DMS114 treated with DMSO at 0.1 percent for 48 hours (cell line): ENCODE data around the gene GPC2.
A peak's percentile ranks its signal among the peaks of the same experiment; 100 is the strongest.
"Not testable (repeated sequence)": the region's sequence is repeated elsewhere in the genome, so short reads cannot be mapped to it uniquely, and the experiment has no call there.

Experiments
- DNase-seq: peaks from one replicate; lab custom pipeline; 2025; ENCODE audit not compliant: unreplicated experiment; lab: John Stamatoyannopoulos, UW

Gene GPC2

DNA sequence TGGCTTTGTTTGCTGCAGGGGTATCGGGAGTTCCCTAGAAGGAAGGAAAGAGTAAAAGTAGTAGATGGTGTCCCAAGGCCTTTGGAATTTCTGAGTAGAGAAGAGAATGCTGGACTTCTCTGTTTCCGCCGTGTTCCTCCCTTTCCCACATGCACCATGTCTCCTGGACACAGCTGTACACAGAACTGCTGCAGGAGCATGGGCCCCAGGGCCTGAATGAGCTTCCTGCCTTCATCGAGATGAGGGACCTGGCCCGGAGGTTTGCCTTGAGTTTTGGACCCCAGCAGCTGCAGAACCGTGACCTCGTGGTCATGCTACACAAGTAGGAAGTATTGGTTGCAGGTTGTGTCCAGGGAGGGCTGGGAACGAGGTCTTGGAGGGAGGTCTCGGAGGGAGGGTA lies 27.3 kb upstream of the GPC2 start:
- no peak for DNase-seq

DNA sequence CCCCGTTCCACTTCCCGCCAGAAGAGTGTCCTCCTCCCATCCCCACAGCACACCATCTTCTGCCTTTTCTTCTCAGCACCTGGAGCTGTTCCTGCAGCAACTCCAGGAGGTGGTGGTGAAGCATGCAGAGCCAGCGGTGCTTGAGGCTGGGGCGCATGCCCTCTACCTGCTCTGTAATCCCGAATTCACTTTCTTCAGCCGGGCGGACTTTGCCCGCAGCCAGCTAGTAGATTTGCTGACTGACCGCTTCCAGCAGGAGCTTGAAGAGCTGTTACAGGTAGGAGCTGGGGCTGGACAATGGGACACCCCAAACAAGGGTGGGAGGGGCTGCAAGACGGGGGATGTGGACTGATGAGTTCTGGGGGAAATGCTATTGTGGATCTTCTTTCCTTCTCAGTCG lies 23.5 kb upstream of the GPC2 start:
- DNase-seq, result no peak

DNA sequence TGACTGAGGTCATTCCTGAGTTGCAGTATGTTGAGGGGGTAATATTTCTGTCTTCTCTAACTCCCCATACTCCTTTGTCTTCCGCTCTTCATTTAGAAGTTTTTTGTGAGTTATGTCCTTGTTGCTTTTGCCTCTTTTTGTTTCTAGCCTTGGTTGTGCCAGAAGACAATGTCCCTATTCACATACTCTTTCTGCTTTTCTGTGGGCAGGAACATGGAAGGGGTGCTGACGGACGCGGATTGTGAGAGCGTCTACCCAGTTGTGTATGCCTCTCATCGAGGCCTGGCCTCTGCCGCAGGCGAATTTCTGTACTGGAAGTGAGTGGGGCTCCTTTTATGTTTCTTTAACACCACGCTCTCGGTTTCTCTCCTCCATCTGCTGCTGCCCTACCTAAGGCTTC lies 21.1 kb upstream of the GPC2 start:
- DNase-seq, result no peak

DNA sequence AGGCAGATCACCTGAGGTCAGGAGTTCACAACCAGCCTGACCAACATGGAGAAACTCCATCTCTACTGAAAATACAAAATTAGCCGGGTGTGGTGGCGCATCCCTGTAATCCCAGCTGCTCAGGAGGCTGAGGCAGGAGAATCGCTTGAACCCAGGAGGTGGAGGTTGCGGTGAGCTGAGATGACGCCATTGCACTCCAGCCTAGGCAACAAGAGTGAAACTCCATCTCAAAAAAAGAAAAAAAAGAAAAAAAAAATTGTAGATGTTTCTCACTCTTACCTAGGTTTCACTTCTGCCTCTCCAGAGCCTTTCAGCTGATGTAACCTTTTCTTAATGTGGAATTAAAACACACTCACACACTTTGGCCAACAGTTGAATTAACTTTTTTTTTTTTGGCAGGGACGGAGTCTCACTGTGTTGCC lies 18.7 kb upstream of the GPC2 start:
- not testable (repeated sequence) for DNase-seq

DNA sequence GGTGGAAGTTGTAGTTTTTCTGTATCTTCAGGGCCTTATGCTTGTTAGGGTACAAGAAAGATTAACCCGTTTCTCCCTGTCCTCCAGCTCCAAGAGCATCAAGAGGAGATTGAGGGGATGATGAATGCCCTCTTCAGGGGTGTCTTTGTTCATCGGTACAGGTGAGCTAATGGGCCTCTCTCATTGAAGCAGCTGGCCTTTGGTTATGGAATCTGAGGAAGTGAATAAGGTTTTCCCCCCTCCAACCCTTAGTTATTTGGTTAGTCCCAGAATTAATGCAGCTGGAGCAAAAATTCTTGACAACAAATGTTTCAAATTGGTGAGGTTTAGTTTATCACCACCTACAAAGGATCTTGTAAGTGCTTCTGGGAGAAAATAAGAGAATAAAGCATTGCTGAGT lies 18.0 kb upstream of the GPC2 start:
- no peak for DNase-seq

DNA sequence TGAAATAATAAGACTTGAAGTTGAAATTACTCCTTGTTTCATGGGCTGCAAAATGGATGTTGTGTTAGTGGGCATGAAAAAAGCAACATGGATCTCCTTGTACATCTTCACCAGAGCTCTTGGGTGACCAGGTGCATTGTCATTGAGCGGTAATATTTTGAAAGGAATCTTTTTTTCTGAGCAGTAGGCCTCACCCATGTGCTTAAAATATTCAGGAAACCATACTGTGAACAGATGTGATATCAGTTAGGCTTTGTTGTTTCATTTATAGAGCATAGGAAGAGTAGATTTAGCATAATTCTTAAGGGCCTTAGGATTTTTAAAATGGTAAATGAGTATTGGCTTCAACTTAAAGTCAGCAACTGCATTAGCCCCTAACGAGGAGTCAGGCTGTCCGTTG lies 15.8 kb upstream of the GPC2 start:
- no peak for DNase-seq

DNA sequence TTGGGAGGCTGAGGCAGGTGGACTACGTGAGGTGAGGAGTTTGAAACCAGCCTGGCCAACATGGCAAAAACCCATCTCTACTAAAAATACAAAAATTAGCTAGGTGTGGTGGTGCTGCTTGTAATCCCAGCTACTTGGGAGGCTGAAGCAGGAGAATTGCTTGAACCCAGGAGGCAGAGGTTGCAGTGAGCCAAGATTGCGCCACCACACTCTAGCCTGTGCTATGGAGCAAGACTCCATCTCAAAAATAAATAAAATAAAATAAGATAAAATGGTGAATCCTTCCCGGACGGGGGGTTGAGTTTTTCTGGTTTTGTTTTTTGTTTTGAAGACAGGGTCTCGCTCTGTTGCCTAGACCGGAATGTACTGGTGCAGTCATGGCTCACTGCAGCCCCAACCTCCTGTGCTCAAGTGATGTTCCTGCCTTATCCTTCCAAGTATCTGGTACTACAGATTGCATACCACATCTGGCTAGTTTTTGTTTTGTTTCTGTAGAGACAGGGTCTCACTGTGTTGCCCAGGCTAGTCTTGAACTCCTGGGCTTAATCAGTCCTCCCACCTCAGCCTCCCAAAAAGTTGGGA lies 15.2 kb upstream of the GPC2 start:
- DNase-seq, result not testable (repeated sequence)

DNA sequence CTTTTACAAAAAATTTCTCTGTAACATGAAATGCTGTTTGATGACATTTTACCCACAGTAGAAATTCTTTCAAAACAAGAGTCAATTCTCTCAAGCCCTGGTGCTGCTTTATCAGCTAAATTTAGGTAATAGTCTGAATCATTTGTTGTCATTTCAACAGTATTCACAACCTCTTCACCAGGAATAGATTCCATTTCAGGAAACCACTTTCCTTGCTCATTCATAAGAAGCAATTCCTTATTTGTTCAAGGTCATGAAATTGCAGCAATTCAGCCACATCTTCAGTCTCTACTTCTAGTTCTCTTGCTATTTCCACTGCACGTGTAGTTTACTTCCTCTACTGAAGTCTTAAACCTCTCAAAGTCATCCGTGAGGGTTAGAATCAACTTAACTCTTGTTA lies 14.6 kb upstream of the GPC2 start:
- no peak for DNase-seq

DNA sequence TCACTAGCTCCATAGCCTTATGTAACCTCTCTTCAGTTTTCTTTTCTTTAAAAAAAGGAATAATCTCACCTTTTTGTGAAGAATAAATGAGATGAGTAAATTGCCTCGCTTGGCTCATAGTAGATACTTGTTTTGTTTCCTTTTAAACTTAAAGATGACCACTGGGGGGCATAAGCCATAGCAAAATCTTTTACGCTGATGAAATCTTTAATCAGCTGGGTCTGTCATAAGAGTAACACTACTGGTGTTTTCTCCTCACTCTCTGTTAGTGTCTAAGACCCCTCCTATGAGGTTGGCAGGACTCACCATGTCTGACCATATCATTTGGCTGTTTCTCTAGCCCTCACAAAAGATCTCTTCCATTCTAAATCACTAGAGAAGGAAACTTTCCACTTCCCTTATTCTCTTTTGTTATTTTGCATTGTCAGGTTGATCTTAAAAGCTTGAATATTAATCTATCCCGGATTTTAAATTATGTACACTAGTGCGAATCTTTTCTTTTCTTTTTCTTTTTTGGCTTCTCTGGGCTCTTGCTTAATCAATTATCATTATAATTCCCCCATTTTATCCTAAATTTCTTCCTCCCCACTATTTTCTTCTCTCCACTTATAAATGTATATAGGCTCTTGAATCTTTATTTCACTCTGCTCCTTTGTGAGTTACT lies 13.0 kb upstream of the GPC2 start:
- DNase-seq, result peak; percentile 15

DNA sequence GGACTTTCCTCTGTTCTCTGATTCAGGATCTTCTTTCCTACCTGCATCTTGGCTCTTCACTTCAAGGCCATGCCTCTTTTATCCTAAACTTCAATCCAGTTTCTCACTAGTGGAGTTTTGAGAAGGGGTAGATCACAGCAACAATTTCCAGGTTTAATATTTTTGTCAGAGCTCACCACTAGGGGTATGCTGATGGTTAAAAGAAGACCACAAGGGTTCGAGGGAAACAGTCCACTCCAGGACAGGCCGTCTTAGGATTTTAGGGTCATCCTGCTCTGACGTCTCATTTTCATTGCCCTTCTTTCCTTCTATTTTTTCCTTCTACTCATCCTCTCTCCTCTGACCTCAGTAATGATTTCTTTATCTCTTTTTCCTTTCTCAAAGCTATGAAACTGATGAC lies 11.9 kb upstream of the GPC2 start:
- DNase-seq, result no peak

DNA sequence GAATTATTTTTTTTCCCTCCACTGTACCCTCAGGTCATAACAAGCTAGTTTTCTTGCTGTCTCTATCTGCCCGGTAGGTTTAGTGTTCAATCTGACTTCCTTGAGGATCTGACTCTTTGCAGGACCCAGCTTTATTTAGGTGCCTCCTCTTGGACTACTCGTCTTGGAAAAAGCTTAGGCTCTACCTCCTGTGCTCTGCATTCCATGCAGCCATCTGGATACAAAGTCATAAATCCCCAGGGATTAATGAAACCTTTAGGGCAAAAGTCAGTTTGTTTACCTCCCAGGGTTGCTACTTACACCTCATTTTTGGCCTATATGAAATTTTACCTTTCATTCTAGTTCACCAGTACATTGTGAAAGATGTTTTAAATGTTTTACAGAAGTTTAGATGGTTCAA lies 8.5 kb upstream of the GPC2 start:
- no peak for DNase-seq

DNA sequence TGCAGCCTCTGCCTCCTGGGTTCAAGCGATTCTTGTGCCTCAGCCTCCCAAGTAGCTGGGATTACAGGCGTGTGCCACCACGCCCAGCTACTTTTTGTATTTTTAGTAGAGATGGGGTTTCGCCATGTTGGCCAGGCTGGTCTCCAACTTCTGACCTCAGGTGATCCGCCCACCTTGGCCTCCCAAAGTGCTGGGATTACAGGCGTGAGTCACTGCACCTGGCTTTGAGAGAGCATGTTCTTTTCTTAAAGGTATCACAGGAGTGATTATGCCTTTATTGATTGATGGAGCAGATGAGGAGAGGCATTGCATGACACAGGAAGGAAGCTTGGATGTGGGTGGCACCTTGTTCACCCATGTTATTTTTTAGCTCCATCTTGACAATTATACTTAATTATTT lies 5.9 kb upstream of the GPC2 start:
- not testable (repeated sequence) for DNase-seq

DNA sequence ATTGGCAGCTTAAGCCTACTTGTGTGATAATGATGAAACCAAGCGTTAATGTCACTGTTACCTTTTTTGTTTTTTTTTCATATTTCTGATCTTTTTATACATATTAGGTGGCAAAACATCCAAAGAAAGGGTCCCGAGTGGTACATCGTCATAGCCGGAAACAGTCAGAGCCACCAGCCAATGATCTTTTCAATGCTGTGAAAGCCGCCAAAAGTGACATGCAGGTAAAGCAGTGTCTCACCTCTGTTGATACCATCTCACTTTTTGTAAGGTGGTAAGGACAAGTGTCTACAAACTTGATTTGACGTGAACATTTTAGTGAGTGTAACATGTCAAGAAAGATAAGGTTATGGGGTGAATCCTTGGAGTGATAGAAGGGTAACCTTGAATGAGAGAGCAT lies 5.4 kb upstream of the GPC2 start:
- not testable (repeated sequence) for DNase-seq

DNA sequence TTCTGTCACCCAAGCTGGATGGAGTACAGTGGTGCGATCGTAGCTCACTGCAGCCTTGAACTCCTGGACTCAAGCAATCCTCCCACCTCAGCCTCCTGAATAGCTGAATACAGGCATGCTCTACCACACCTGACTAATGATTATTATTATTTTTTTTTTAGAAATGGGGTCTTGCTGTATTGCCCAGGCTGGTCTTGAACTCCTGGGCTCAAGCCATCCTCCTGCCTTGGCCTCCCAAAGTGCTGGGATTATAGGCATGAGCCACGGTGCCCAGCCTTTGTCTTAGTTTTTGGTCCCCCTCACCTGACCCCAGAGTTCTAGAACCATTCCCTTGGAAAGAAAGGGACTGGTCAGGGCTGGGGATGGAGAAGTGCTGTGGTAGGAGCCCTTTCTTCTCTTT lies 2.9 kb upstream of the GPC2 start:
- not testable (repeated sequence) for DNase-seq

DNA sequence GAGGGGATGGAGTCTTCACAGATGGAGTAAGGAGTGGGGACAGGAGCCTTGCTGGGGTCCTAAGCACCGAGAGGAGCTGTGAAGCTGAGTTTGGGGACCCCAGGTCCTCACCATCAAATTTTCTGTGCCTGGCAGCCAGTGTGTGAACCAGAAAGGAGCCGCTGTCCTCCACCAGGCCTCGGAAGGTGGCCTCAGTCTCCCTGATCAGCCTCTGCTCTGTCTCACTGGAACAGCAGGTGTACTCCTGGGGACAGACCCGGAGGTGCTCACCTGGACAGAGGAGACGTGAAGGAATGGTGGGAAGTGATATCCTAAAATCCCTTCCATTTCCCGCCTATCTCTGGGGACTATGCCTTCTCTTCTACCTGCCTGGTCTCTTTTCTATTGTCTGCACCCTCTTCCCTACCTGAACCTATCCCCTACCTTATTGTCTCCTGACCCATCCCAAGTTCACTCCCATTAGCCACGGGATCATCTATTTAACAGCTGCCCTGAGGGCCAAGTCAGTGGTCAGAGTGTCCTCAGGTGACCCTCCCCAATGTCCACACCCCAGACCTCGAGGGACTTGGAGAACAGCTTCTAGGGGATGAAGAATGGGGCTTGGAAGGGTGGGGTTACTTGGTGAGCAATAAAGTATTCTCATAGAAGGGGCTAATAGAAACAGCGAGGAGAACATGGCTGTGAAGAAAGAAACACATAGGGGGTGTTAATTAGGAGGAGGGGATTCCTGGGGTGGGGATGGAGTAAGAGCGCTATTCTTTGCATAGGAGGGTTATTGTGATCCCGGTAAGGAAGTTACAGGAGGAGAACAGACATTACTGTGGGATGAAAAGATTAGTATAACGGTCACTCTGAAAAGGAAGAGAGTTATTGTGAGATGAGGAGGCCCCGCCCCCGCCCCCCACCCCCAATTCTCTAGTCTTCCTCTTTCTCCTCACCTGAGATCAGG lies 811 bp downstream of the GPC2 start:
- DNase-seq, result no peak

DNA sequence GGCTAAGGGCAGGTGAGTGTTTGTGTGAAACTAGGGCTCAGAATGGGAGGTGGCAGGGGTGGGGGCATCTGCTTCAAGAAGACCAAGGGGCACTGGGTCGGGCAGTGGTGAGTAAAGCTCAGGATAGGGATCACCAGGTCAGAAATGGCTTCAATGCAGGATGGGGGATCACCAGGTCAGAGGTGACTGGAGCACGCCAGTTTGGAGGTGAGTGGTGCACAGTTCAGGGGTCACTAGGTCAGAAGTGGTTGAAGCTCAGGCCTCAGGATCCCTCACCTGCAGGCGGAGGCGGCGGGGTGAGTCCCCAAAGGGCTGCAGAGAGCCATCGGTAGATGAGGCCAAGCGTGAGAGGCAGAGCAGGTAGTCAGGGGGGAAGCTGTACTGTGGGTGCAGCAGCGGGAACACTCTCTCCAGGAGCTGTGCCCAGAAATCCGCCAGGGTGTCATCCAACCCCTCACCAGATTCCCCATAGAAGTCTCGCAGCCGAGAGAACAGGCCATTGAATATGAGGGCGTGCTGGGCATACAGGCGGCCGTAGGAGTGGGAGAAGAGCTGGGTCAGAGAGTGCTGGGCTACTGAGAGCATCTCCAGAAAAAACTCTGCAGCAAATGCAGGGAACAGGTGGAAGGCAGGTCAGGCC lies 1.8 kb downstream of the GPC2 start:
- DNase-seq, result no peak

DNA sequence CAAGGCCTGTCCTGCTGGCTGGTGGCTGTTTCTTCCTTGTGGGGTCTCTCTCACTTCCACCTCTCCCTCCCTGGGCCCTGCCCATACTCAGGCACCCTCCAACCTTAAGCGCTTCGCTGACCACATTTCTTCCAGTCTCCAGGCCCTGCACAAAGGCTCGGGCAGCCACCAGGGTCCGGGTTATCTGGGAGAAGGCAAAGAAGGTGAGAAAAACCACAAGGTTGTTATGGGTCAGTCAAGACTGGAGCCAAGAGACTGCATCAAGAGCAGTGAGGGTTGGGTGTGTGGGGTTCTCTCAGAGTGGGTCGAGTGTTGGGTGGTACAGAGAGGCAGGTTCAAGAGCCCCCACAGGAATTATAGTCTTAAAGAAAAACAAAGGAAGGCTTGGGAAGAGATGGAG lies 2.6 kb downstream of the GPC2 start:
- DNase-seq, result no peak

DNA sequence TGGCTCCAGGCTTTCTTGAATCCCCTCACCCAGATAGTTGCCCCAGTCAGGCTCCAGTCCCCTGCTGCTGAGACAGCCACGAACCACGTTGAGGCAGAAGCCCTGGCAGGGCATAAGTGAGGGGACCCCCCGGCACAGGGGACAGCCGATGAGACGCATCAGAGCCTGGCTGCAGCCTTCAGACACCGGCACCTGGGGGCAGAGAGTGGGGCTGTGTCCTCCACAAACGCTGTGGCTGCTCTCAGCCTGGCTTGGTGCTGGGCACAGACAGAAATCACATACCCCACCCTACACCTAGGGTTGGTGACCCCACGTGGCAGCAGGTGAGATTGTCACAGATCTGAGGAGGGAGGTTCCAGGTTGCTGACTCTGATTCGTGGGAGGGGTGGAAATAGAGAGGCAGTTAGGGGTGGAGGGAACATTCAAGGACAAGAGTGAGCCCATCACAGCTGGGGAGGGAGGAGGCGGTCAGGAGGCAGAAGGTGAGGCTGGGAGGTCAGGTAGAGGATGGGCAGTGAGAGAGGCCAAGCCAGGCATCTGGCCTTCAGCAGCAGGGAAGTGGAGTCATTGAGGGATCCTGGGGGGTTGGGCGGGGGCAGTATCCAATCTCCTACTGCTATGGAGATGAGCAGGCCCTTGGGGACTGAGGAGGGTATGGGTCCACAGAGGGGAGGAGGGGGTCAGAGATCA lies 3.2 kb downstream of the GPC2 start:
- no peak for DNase-seq

DNA sequence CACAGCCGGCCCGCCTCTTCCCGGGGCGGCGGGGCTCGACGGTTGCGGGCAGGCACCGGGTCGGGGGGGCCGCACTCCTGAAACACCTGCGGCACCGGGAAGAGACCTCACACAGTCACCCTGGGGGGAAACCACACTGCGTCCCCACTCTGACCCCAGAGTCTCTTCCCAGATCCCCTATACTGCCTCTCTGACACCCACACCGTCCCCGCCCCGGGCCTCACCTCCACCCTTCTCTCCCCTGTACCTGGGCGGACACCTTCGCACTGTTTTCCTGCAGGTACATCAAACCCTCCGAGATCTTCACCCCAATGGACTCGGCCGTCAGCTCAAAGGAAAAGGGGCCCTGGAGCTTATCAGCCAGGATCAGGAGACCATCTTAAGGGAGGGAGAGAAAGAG lies 5.3 kb downstream of the GPC2 start:
- no peak for DNase-seq

DNA sequence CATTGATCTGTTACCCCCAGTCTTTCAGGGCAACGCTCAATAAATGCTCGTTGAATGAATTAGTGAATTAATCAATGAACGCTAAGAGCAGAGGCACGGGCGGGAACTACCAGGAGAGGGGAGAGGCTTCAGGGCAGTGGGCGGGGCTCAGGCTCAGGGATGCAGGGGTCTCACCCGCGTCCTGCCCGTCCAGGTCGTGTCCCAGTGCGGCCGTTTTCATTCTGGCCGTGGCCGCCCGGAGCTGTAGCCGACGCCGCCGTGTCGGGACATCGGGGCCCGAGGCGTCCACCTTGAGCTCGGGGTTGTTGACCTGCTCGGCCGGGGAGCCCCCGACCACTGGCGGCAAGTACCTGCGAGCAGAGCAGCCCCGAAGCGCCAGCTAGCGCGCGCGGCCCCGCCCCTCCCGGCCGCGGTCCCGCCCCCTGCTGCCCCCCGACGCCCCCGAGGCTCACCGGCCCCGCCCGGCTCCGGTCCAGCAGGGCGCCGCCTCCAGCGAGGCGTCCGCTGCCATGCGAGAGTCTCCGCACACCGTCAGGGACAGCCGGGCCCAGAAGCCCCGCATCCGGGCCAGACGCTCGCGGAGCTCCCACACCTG lies 6.0 kb downstream of the GPC2 start:
- DNase-seq, result no peak
